ENCODE results near the gene GCNA. TPM values are rescaled to one million over a fixed set of nuclear protein-coding genes. Genes with fewer than 3 reads are reported as not detected.

Gene GCNA
- total and polyA plus RNA-seq, 10 of the 15 experiments (the other 5 are each of a cell fraction or from before 2014, with no cell fraction given): 0.37 to 1.6 (median 0.90) TPM

GRCh38 chrX:71622576-71623450 lies 44.6 kb downstream of the GCNA start:
- Histone ChIP-seq H3K36me3 (ENCODE audit: control insufficient read depth in 2 of 2, insufficient read depth in 2 of 2, low read length in 1 of 2) (no peaks in the 10 kb centered on the region), H3K9me3 (replicated peaks; ENCODE audit: control insufficient read depth, insufficient read depth, low read length) (no peaks in the 10 kb centered on the region; the same call in 1 of the 3 replicates), H3K79me2 (ENCODE audit: control insufficient read depth, insufficient read depth, low read length) (peaks cover 4% of the 10 kb centered on the region), H3K4me2 (ENCODE audit: control insufficient read depth, insufficient read depth) (peak overlapping the region; percentile 64), H3K27me3 (replicated peaks in 1 of 2; ENCODE audit: control insufficient read depth in 2 of 2, insufficient read depth in 2 of 2, low read length in 1 of 2) (no peaks in the 10 kb centered on the region), H3K4me3 (no peak overlapping the region), H3K27ac (ENCODE audit: control insufficient read depth, insufficient read depth) (peak overlapping the region; percentile 89), H3K4me1 (ENCODE audit: control insufficient read depth, insufficient read depth, low read length) (peaks cover 56% of the 10 kb centered on the region), H2AFZ (ENCODE audit: control insufficient read depth, low read depth, low read length) (no peak overlapping the region), H4K20me1 (ENCODE audit: control insufficient read depth, insufficient read depth) (no peaks in the 10 kb centered on the region), H3K9ac (ENCODE audit: control insufficient read depth, insufficient read depth, low read length) (peak overlapping the region; percentile 66)
- WGBS (ENCODE audit: insufficient coverage, insufficient replicate concordance, low lambda C conversion rate, missing lambda C conversion rate): 17% methylated on average over 13 of the region's 13 CpGs
- peak; percentile 68 for DNase-seq (ENCODE audit: low read depth, low spot score)
- CTCF ChIA-PET: interaction anchor here (0.8 to 3.2 kb wide), 8 partner anchors 9 to 84 kb away, joined by 3 to 16 read pairs (median 4); no protein-coding TSS in a partner anchor
- intact Hi-C loops (cut with micrococcal nuclease; ENCODE audit: unreplicated experiment) (loop anchor here (1.0 kb wide), 2 partner anchors 10 to 27 kb away; no protein-coding TSS in a partner anchor), in situ Hi-C loops (cut with MboI) (no loop called here)
- RAD21 ChIA-PET (ENCODE audit: unreplicated experiment): interaction anchor here (0.8 to 6.6 kb wide), 8 partner anchors 9 to 108 kb away, joined by 3 to 44 read pairs (median 5); partner anchors contain the start of gene OGT
- peak; percentile 73 for FAIRE-seq
- peak; percentile 70 for ATAC-seq
- SMC1A ChIA-PET (ENCODE audit: uncharacterized antibody, unreplicated experiment): interaction anchor here (0.6 to 9.3 kb wide), 10 partner anchors 13 to 274 kb away, joined by 3 to 119 read pairs (median 4); partner anchors contain the start of gene OGT
- POLR2A ChIA-PET: interaction anchor here (0.6 to 2.6 kb wide), 9 partner anchors 8 to 114 kb away, joined by 3 to 17 read pairs (median 4); partner anchors contain the start of gene OGT
- no TSS peak for BruUV-seq (replicated peaks)
- TF ChIP-seq RAD51 (IDR thresholded peaks at IDR 0.05): no peak
- peak; percentile 99 for TF ChIP-seq IKZF2 (IDR thresholded peaks at IDR 0.05)
- TF ChIP-seq, protein P1, sequence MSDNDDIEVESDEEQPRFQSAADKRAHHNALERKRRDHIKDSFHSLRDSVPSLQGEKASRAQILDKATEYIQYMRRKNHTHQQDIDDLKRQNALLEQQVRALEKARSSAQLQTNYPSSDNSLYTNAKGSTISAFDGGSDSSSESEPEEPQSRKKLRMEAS (IDR thresholded peaks at IDR 0.05; ENCODE audit: low read depth, low read length): peak; percentile 20; the same call in 1 of the 2 replicates
- no peak for TF ChIP-seq STAT3 (IDR thresholded peaks at IDR 0.05; ENCODE audit: low read depth, low read length)
- TF ChIP-seq MTA3 (IDR thresholded peaks at IDR 0.05; ENCODE audit: borderline replicate concordance, low read length): no peak
- TF ChIP-seq, protein P2, sequence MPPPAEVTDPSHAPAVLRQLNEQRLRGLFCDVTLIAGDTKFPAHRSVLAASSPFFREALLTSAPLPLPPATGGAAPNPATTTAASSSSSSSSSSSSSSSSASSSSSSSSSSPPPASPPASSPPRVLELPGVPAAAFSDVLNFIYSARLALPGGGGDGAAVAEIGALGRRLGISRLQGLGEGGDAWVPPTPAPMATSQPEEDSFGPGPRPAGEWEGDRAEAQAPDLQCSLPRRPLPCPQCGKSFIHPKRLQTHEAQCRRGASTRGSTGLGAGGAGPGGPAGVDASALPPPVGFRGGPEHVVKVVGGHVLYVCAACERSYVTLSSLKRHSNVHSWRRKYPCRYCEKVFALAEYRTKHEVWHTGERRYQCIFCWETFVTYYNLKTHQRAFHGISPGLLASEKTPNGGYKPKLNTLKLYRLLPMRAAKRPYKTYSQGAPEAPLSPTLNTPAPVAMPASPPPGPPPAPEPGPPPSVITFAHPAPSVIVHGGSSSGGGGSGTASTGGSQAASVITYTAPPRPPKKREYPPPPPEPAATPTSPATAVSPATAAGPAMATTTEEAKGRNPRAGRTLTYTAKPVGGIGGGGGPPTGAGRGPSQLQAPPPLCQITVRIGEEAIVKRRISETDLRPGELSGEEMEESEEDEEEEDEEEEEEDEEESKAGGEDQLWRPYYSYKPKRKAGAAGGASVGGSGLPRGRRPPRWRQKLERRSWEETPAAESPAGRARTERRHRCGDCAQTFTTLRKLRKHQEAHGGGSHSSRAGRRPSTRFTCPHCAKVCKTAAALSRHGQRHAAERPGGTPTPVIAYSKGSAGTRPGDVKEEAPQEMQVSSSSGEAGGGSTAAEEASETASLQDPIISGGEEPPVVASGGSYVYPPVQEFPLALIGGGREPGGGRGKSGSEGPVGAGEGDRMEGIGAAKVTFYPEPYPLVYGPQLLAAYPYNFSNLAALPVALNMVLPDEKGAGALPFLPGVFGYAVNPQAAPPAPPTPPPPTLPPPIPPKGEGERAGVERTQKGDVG (CRISPR knock-in tag; IDR thresholded peaks at IDR 0.05): no peak
- TF ChIP-seq MYB (IDR thresholded peaks at IDR 0.05; ENCODE audit: borderline replicate concordance, low read depth, low read length): peak; percentile 66; the same call in 1 of the 2 replicates
- no peak for TF ChIP-seq LARP7 (IDR thresholded peaks at IDR 0.05)
- peak; percentile 76 for TF ChIP-seq IRF4 (IDR thresholded peaks at IDR 0.05; ENCODE audit: low read depth, low read length)
- no peak for TF ChIP-seq SIN3A (IDR thresholded peaks at IDR 0.05; ENCODE audit: low read depth, low read length)
- TF ChIP-seq BRCA1 (IDR thresholded peaks at IDR 0.05; ENCODE audit: low read depth, low read length): no peak
- TF ChIP-seq SMAD5 (IDR thresholded peaks at IDR 0.05; ENCODE audit: low read depth): no peak
- peak; percentile 92 for TF ChIP-seq NBN (IDR thresholded peaks at IDR 0.05)
- no peak for TF ChIP-seq ZBTB40 (IDR thresholded peaks at IDR 0.05; ENCODE audit: borderline replicate concordance)
- no peak for TF ChIP-seq KAT2A (conservative IDR thresholded peaks at IDR 0.05; ENCODE audit: control insufficient read depth, low read depth, low read length)
- peak; percentile 64; the same call in 1 of the 2 replicates for TF ChIP-seq JUND (IDR thresholded peaks at IDR 0.05; ENCODE audit: low read depth, low read length)
